Superior temporal gyrus (tissue), 1 donor: ENCODE data around the gene YKT6.
A peak's percentile ranks its signal among the peaks of the same experiment; 100 is the strongest.
"Not testable (repeated sequence)": the region's sequence is repeated elsewhere in the genome, so short reads cannot be mapped to it uniquely, and the experiment has no call there.

Source experiments
- DNase-seq: peaks from one replicate; pipeline ENCODE4 v3.0.0-alpha.2; 2016; ENCODE audit errors: extremely low spot score

Gene YKT6

DNA sequence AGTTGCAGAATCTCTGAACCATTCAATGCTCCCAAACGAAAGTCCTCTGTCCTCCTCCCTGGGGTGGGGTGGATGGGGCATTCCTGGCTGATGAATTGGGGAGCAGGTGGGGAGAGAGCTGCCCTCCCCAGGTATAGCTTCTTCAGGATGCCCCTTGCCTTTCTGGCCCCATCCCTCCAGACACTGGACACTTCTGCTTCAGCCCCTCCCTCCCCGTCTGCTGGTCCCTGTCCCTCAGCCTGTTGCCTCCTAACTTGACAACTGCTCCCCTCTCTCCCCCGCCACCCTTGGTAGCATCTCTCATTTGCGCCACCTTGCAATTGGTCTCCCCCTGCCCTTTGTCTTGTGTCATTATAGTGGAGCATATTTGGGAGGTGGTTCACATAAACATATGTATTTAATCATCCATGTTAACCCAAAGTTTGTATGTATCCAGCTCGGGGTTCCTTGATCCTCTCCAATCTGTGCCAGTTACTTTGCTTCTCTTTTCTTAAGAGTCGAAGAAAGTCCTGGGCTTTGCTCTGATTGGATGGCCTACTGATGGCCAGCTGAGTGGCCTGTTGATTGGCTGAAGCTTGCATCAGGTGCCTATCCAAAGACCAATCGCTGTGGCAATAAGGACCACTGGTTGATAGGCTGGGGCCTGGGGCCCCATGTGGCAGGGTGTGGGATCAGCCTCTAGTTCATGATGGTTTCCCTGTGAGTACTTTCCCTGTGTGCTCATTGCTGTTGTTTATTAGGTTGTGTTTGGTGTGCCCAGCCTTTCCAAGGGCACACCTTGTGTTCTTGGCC is 7.6 kb upstream of the YKT6 start:
- no peak for DNase-seq

DNA sequence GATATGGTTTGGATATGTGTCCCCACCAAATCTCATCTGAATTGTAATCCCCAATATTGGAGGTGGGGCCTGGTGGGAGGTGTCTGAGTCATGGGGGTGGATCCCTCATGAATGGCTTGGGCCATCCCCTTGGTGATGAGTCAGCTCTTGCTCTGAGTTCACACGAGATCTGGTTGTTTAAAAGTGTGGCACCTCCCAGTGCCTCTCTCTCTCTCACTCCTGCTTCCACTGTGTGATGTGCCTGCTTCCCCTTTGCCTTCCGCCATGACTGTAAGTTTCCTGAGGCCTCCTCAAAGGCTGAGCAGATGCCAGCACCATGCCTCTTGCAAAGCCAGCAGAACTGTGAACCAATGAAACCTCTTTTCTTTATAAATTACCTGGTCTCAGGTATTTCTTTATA is 6.7 kb upstream of the YKT6 start:
- DNase-seq = no peak

- no peak for DNase-seq
These were observed 6.1 kb upstream of the YKT6 start for GRCh38 chr7:44194562-44195145.

- DNase-seq = peak; percentile 25
These were observed 4.9 kb upstream of the YKT6 start for GRCh38 chr7:44195889-44196288.

- peak; percentile 73 for DNase-seq
These were observed 4.3 kb upstream of the YKT6 start for GRCh38 chr7:44196450-44196872.

DNA sequence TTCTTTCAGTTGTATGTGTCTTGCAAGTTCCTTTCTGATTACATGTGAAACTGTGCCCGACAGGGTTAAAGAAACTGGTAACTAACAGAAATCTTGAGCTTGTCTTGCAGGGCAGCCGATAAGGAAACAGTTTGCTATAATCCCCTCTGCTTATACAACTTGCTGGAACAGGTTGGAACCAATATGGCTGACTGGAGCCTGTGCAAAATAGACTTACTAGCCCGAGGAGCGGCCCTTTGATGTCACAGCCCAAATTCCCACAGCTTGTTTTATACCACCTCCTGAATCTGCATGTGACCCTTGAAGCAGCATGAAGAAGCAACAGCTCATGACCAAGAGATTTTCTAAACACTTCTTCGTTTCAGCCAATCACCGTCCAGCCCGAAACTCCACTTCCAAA is 3.3 kb upstream of the YKT6 start:
- DNase-seq = no peak

- DNase-seq = not testable (repeated sequence)
These were observed 615 bp upstream of the YKT6 start for GRCh38 chr7:44200163-44200562.

DNA sequence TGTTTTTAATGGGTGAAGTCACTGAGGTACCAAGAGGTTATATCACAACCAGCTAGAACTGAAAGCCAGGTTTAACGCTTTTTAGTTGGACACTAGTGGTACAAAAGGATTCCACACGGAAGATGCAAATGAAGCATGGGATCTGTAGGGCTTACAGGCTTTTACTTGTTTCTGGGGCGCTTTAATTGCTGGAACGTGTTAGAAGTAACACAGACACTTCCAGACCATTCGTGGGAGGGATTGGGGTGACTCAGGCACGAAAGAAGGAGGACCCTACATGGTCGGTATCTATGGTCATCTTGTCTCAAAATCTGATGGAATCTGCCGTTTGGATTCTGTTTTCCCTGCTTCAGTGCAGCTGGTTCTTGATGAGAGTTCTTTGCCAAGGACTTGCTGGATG is 1.0 kb downstream of the YKT6 start:
- no peak for DNase-seq

GRCh38 chr7:44206008-44206407 is 5.2 kb downstream of the YKT6 start:
- DNase-seq = no peak

GRCh38 chr7:44208085-44208484 is 7.3 kb downstream of the YKT6 start:
- DNase-seq = no peak

- DNase-seq = no peak
These were observed 9.3 kb downstream of the YKT6 start for GRCh38 chr7:44210107-44210506.

DNA sequence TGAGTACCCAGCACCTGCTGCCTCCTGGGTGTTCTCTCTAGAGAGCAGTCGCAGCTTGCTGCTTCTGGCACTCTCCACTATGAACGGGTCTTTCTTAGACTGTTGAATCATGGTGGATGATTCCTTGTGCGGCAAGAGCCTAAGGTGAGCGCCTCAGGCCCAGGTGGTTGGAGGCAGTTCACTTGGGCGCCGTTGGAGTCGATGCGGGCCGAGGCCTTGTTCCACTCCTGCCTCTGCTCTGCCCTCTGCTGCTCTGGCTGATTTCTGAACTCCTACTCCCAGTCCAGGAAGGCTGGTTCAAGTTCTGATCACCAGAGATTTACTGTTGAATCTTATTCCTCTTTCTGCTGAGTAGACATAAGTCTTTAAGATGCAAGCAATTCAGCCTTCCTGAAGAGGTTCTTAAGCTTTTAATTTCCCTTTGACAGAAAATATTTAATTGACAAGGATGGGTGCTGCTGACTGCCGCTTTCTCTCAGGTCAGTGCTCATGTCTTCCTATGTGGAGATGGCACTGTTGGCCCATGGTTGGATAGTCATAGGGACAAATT is 10.4 kb downstream of the YKT6 start:
- DNase-seq = no peak

- peak; percentile 57 for DNase-seq
These were observed 11.2 kb downstream of the YKT6 start for GRCh38 chr7:44212018-44212417.

DNA sequence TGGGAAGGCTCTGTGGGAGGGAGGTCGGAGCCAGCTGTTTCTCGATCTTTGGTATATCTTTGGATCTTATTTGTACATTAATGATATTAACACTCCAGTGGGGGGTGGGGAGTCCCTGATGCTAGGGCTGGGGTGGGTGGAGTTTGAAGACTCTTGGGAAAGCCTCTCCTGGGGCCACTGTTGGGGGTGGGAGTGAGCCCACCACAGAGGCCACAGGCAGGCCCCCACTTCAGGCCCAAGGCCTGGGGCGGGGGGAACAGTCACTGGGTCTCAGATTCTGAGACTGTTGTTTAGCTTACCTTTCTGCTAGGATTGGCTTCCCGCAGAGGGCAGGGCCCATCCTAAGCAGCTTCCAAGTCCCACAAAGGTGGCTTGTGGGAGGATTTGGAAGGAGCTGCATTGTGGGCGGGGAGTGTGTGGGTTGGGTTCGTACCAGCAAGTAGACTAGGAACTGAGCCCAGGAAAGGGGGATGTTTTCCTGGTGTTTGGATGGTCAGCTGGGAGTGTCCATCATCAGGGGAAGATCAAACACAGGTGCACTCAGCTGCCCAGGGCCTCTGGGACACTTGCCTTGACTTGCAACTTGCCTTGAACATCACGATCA is 11.9 kb downstream of the YKT6 start:
- no peak for DNase-seq

- no peak for DNase-seq
These were observed 12.6 kb downstream of the YKT6 start for GRCh38 chr7:44213206-44213876.

DNA sequence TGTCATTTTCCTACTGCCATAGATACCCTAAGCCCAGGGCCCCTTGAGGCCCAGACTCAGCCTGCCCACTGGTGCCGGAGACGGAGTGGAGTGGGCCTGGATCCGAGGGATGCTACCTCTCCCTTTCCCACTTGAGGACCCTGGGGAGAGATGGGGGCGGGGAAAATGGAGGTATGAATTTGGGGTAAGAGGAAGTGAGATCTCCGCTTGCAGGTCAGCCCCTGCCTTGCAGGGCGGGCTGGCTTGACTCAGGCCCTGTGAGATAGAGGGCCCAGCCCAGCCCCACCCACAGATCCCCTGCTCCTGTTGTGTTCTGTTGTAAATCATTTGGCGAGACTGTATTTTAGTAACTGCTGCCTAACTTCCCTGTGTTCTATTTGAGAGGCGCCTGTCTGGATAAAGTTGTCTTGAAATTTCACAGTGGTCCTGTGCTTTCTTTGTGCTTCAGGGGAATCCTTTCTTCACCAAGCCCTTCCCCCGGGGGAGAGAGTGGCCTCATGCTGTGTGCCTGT is 13.2 kb downstream of the YKT6 start:
- no peak for DNase-seq

DNA sequence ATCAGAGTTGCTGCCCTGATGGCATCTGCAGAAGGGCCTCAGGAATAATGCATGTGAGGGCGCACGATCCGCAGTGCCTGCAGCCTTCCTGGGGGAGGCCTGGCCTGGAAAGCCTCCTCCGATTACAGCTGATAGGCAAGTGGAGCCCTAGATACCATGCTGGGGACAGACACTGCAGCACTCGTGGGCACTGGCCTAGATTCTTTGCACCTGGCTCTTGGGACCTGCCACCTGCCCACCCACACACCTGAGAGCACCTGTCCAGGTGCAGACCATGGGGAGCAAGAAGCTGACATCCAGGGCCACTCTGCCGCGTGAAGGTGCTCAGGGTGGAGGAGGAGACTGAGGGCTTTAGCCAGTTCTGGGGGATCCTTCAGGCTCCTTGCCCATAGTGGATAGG is 14.8 kb downstream of the YKT6 start:
- DNase-seq = no peak

GRCh38 chr7:44216019-44216418 is 15.2 kb downstream of the YKT6 start:
- DNase-seq = no peak

GRCh38 chr7:44216521-44217222 is 15.9 kb downstream of the YKT6 start:
- DNase-seq = no peak

GRCh38 chr7:44217223-44217714 is 16.5 kb downstream of the YKT6 start:
- no peak for DNase-seq

- no peak for DNase-seq
These were observed 17.1 kb downstream of the YKT6 start for GRCh38 chr7:44217852-44218402.
